H1 (cell line): ENCODE data around the gene C1orf116. TPM values are rescaled to one million over a fixed set of nuclear protein-coding genes. Genes with fewer than 3 reads are reported as not detected.

Experiments used
- CTCF ChIA-PET: fragments of 300-600 bp; sonication (Branson Sonifier 250); formaldehyde crosslinking; loops from one replicate; lab custom pipeline; 2021; ENCODE audit not compliant: partially characterized antibody; lab: Charles Lee
- POLR2A ChIA-PET: fragments of 300-600 bp; sonication (Branson Sonifier 250); formaldehyde crosslinking; loops from one replicate; lab custom pipeline; 2021; ENCODE audit warnings: inconsistent platforms; ENCODE audit not compliant: partially characterized antibody; lab: Charles Lee
- DNase-seq, 2 experiments: peaks; one replicate each; pipeline versions ENCODE4 v3.0.0 to v3.0.0-alpha.2; 2010 to 2022; ENCODE audit warnings: low spot score in 2 of 2, low read depth in 1 of 2, mixed read lengths in 1 of 2
- FAIRE-seq: peaks from 2 replicates; lab custom pipeline; 2011; peaks lifted over from hg19 to GRCh38; lab: Jason Lieb, UNC
- H2AFZ ChIP-seq: 2 replicates; pipeline ENCODE4 v1.8.1; 2012; ENCODE audit warnings: low read length, inconsistent platforms
- H2AK5ac ChIP-seq: 2 replicates; pipeline ENCODE4 v1.6.1; 2013; ENCODE audit warnings: low read depth, low read length
- H2BK120ac ChIP-seq: replicated peaks from 2 replicates; pipeline ENCODE3; 2013; ENCODE audit warnings: low read depth, low read length, inconsistent platforms
- H2BK12ac ChIP-seq: 2 replicates; pipeline ENCODE4 v1.6.1; 2013; ENCODE audit warnings: low read depth, low read length
- H2BK15ac ChIP-seq: 2 replicates; pipeline ENCODE4 v1.6.1; 2013; ENCODE audit warnings: low read length
- H2BK20ac ChIP-seq: 2 replicates; pipeline ENCODE4 v1.6.1; 2013; ENCODE audit warnings: low read length
- H2BK5ac ChIP-seq: 2 replicates; pipeline ENCODE4 v1.6.1; 2013; ENCODE audit warnings: low read depth, low read length
- H3K14ac ChIP-seq: 2 replicates; pipeline ENCODE4 v1.6.1; 2013; ENCODE audit warnings: inconsistent platforms; ENCODE audit not compliant: insufficient read length
- H3K18ac ChIP-seq: 2 replicates; pipeline ENCODE4 v1.6.1; 2013; ENCODE audit warnings: low read length; ENCODE audit errors: extremely low read depth
- H3K23ac ChIP-seq: 2 replicates; pipeline ENCODE4 v1.6.1; 2013; ENCODE audit warnings: inconsistent platforms; ENCODE audit not compliant: insufficient read length
- H3K23me2 ChIP-seq: 2 replicates; pipeline ENCODE4 v1.6.1; 2013; ENCODE audit warnings: low read depth, low read length
- H3K27ac ChIP-seq: 2 replicates; pipeline ENCODE4 v1.6.1; 2011; ENCODE audit warnings: low read depth, low read length, inconsistent platforms
- H3K27me3 ChIP-seq, 4 experiments: replicated peaks in 1 of 4; 1 replicate in 1 of 4; 2 replicates in 3 of 4; pipeline versions ENCODE4 v1.6.1 to v1.8.1; 2011 to 2013; ENCODE audit warnings: low read length in 3 of 4, mild to moderate bottlenecking in 3 of 4, inconsistent platforms in 2 of 4, mixed read lengths in 2 of 4, moderate library complexity in 1 of 4; ENCODE audit not compliant: control insufficient read depth in 3 of 4, insufficient read depth in 3 of 4; ENCODE audit errors: extremely low read depth in 1 of 4
- H3K36me3 ChIP-seq, 4 experiments: 2 replicates each; pipeline versions ENCODE4 v1.6.1 to v1.8.1; 2011 to 2013; ENCODE audit warnings: mild to moderate bottlenecking in 4 of 4, low read length in 3 of 4, moderate library complexity in 2 of 4, control low read depth in 1 of 4, inconsistent platforms in 1 of 4; ENCODE audit not compliant: insufficient read depth in 4 of 4, control insufficient read depth in 2 of 4
- H3K4ac ChIP-seq: replicated peaks from 2 replicates; pipeline ENCODE3; 2013; ENCODE audit warnings: low read length, low read depth, mixed read lengths, inconsistent platforms; ENCODE audit not compliant: insufficient read length
- H3K4me1 ChIP-seq, 4 experiments: replicated peaks in 1 of 4; 1 replicate in 1 of 4; 2 replicates in 3 of 4; pipeline versions ENCODE4 v1.6.1 to v1.8.1; 2011 to 2013; ENCODE audit warnings: low read length in 3 of 4, inconsistent platforms in 2 of 4, mixed read lengths in 1 of 4; ENCODE audit not compliant: insufficient read depth in 4 of 4, control insufficient read depth in 3 of 4
- H3K4me2 ChIP-seq, 2 experiments: 2 replicates each; pipeline versions ENCODE4 v1.6.1 to v1.8.1; 2011 to 2013; ENCODE audit warnings: low read depth in 2 of 2, low read length in 2 of 2, control low read depth in 1 of 2, inconsistent platforms in 1 of 2, mild to moderate bottlenecking in 1 of 2; ENCODE audit not compliant: insufficient read depth in 1 of 2
- H3K4me3 ChIP-seq, 4 experiments: fragments of 200-600, 300-600 bp in 1 of 4; sonication (generic), shearing (Covaris generic), sonication (Bioruptor Twin) in 1 of 4; 2 replicates each; pipeline versions ENCODE4 v1.5.1 to v1.8.1; 2011 to 2016; ENCODE audit warnings: low read length in 4 of 4, low read depth in 3 of 4, control low read depth in 2 of 4, inconsistent platforms in 2 of 4, mild to moderate bottlenecking in 2 of 4, mixed read lengths in 1 of 4, moderate library complexity in 1 of 4; ENCODE audit not compliant: insufficient read depth in 2 of 4; ENCODE audit errors: extremely low read depth in 1 of 4
- H3K56ac ChIP-seq: replicated peaks from 2 replicates; pipeline ENCODE3; 2013; ENCODE audit warnings: low read depth, mild to moderate bottlenecking, mixed read lengths, low read length, inconsistent platforms; ENCODE audit not compliant: insufficient read length
- H3K79me1 ChIP-seq: 2 replicates; pipeline ENCODE4 v1.6.1; 2013; ENCODE audit warnings: low read depth, low read length, control low read depth
- H3K79me2 ChIP-seq, 2 experiments: 2 replicates each; pipeline versions ENCODE4 v1.6.1 to v1.8.1; 2012 to 2013; ENCODE audit warnings: low read length in 2 of 2, mild to moderate bottlenecking in 2 of 2, inconsistent platforms in 1 of 2; ENCODE audit not compliant: insufficient read depth in 2 of 2, control insufficient read depth in 1 of 2
- H3K9ac ChIP-seq, 4 experiments: replicated peaks in 1 of 4; 1 replicate in 1 of 4; 2 replicates in 3 of 4; pipeline versions ENCODE4 v1.6.1 to v1.8.1; 2011 to 2013; ENCODE audit warnings: low read depth in 3 of 4, low read length in 3 of 4, control low read depth in 2 of 4, mild to moderate bottlenecking in 2 of 4, moderate library complexity in 2 of 4, inconsistent platforms in 1 of 4; ENCODE audit errors: extremely low read depth in 1 of 4
- H3K9me3 ChIP-seq, 2 experiments: 2 replicates each; pipeline versions ENCODE4 v1.6.1 to v1.8.1; 2012 to 2013; ENCODE audit warnings: mild to moderate bottlenecking in 2 of 2, moderate library complexity in 2 of 2, control low read depth in 1 of 2, inconsistent platforms in 1 of 2, low read depth in 1 of 2, low read length in 1 of 2, mixed read lengths in 1 of 2; ENCODE audit not compliant: insufficient read depth in 2 of 2
- H4K20me1 ChIP-seq, 2 experiments: replicated peaks in 1 of 2; 2 replicates each; pipeline versions ENCODE3 to v1.8.1; 2011 to 2013; ENCODE audit warnings: inconsistent platforms in 2 of 2, low read length in 2 of 2, mild to moderate bottlenecking in 1 of 2; ENCODE audit not compliant: insufficient read depth in 2 of 2, control insufficient read depth in 1 of 2
- H4K5ac ChIP-seq: 2 replicates; pipeline ENCODE4 v1.6.1; 2013; ENCODE audit warnings: low read length, low read depth, mixed read lengths, inconsistent platforms; ENCODE audit not compliant: insufficient read length
- H4K8ac ChIP-seq: 2 replicates; pipeline ENCODE4 v1.8.0; 2013; ENCODE audit warnings: mild to moderate bottlenecking, moderate library complexity, low read length, inconsistent platforms; ENCODE audit not compliant: insufficient read depth; ENCODE audit errors: extremely low read depth
- H4K91ac ChIP-seq: replicated peaks from 2 replicates; pipeline ENCODE3; 2013; ENCODE audit warnings: low read length, mixed read lengths, inconsistent platforms; ENCODE audit not compliant: insufficient read length
- BACH1 ChIP-seq: IDR thresholded peaks from 2 replicates; pipeline ENCODE4 v1.6.1; 2012; ENCODE audit warnings: low read length, improper control_type of control experiment
- BCL11A ChIP-seq, 2 experiments: IDR thresholded peaks; one replicate each; pipeline ENCODE4 v1.6.1; 2011; ENCODE audit warnings: low read depth in 2 of 2, low read length in 2 of 2, mild to moderate bottlenecking in 2 of 2
- CHD2 ChIP-seq: IDR thresholded peaks from 2 replicates; pipeline ENCODE4 v1.6.1; 2012; ENCODE audit warnings: low read length, improper control_type of control experiment
- EZH2 ChIP-seq: fragments of 200-600 bp; sonication (generic); IDR thresholded peaks from 2 replicates; pipeline ENCODE4 v1.7.1; 2012; ENCODE audit warnings: low read depth, mild to moderate bottlenecking, moderate library complexity, low read length, inconsistent platforms; ENCODE audit not compliant: severe bottlenecking
- JUN ChIP-seq: IDR thresholded peaks from 2 replicates; pipeline ENCODE4 v1.6.1; 2011; ENCODE audit warnings: low read depth, mild to moderate bottlenecking, improper control_type of control experiment, low read length
- KDM5A ChIP-seq: fragments of 200-600 bp; IDR thresholded peaks from 2 replicates; pipeline ENCODE4 v1.7.1; 2012; ENCODE audit warnings: mild to moderate bottlenecking, low read length, inconsistent platforms, mixed read lengths
- POLR2A ChIP-seq, 2 experiments: IDR thresholded peaks; 1 replicate in 1 of 2; 2 replicates in 1 of 2; pipeline ENCODE4 v1.6.1; 2011; ENCODE audit warnings: low read depth in 2 of 2, low read length in 2 of 2, mild to moderate bottlenecking in 2 of 2; ENCODE audit errors: control extremely low read depth in 1 of 2
- TAF7 ChIP-seq: optimal IDR thresholded peaks from 2 replicates; pipeline ENCODE3; 2011; ENCODE audit warnings: low read depth, mild to moderate bottlenecking, inconsistent platforms, low read length, moderate library complexity, borderline replicate concordance
- WGBS, 2 experiments: shearing (Covaris generic) in 1 of 2; methylation state at CpG; one replicate each; pipeline versions ENCODE4 v1.1.6 to v1.1.7; 2013 to 2015; ENCODE audit warnings: low lambda C conversion rate in 2 of 2, mixed read lengths in 2 of 2, inconsistent platforms in 1 of 2, low coverage in 1 of 2, missing lambda C conversion rate in 1 of 2; ENCODE audit not compliant: insufficient replicate concordance in 2 of 2, insufficient coverage in 1 of 2, insufficient read length in 1 of 2; ENCODE audit errors: extremely low coverage in 1 of 2, missing lambda C conversion rate in 1 of 2; 5-methylcytosine and 5-hydroxymethylcytosine counted together
- polyA plus RNA-seq, 7 experiments: library from polyadenylated mRNA; depleted of rRNA in 3 of 7; stranded (reverse) in 5 of 7; unstranded in 2 of 7; fragments of >200 nt in 5 of 7; fragments of 200-250 nt in 2 of 7; gene quantifications; 1 replicate in 5 of 7; 2 replicates in 1 of 7; 4 replicates in 1 of 7; pipeline versions ENCODE4 v1.2.1 to v1.2.3, GENCODE V29; 2011 to 2013; ENCODE audit warnings: missing spikeins in 2 of 7, mixed read lengths in 2 of 7
- total RNA-seq: library from RNA; stranded (reverse); fragmentation: NEBNext Ultra II Directional; extraction: Animal tissue kit (Norgen Biotek cat#: 25700); gene quantifications from 2 replicates; pipeline ENCODE4 v1.2.1, GENCODE V29; 2021
- TF ChIP-seq, protein P1 (sequence below): IDR thresholded peaks from 2 replicates; pipeline ENCODE4 v1.6.1; 2012; ENCODE audit warnings: low read length, inconsistent platforms

Gene C1orf116
- total and polyA plus RNA-seq, 2 of the 8 experiments (the other 6 are each of a cell fraction or from before 2014, with no cell fraction given): 2.2 to 3.9 TPM

DNA sequence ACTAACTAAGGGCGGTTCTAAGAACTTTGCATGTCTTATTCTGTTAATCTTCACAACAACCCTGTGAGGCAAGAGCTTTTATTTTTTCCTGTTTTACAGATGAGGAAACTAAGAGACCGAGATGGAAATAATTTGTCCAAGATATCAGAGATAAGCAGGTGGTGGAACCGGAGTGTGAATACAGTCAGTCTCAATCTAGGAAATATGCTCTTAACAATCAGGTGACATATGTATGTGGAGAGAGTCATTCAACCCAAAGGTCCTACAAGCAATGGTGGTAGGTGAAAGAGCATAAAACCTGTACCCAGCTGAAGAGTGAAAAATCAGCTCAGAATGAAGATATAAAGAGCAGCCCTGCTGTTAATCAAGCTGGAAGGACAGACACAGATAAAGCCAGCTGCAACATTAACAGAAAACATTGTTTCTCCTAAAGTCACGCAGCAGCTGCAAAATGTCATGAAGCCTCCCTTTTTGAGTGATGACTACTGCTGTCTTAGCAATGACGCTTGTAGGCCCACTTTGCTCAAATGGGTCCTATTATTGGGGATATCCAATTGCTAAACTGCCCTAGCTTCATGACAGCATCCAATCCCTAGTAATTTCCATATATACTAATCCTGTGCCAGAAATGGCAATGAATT is 31.8 kb downstream of the C1orf116 start:
- DNase-seq (no peak), FAIRE-seq (no peak)
- Histone ChIP-seq H2BK5ac (no peak overlapping the region), H2BK20ac (no peak overlapping the region), H3K14ac (no peak overlapping the region), H3K79me1 (no peaks in the 10 kb centered on the region), H2BK120ac (no peak overlapping the region), H2BK15ac (no peak overlapping the region), H2AK5ac (no peak overlapping the region), H4K20me1 (peaks cover 0 to 3% of the 10 kb centered on the region in 2 experiments), H3K9me3 (no peaks in the 10 kb centered on the region), H4K91ac (no peak overlapping the region), H4K8ac (no peak overlapping the region), H3K9ac (no peak overlapping the region), H3K23ac (no peak overlapping the region), H2BK12ac (no peak overlapping the region), H2AFZ (no peak overlapping the region), H3K18ac (no peak overlapping the region), H3K79me2 (no peaks in the 10 kb centered on the region), H3K4me1 (0 out of 7 replicates have a peak, but pooled peaks cover 0 to 2% (median 0%) of the 10 kb centered on the region in 4 experiments), H3K27ac (no peak overlapping the region), H3K4me2 (no peak overlapping the region), H4K5ac (no peak overlapping the region), H3K36me3 (no peaks in the 10 kb centered on the region), H3K4me3 (no peak overlapping the region), H3K23me2 (peaks cover 1% of the 10 kb centered on the region; the same call in 1 of the 2 replicates), H3K27me3 (no peaks in the 10 kb centered on the region; a peak in 1 of 7 replicates), H3K4ac (no peak overlapping the region), H3K56ac (no peak overlapping the region)
- 88% methylated on average over 5 of the region's 5 CpGs; no CpG with 5 or more reads in 1 of the 2 experiments for WGBS, 2 experiments
- ChIA-PET CTCF (interaction anchor here (1.0 to 1.1 kb wide), 3 partner anchors 19 to 136 kb away, joined by 3 to 5 read pairs (median 3); partner anchors contain the start of gene IL20), POLR2A (no interaction called here)
- no peak for TF ChIP-seq TAF7
- TF ChIP-seq KDM5A: no peak
- TF ChIP-seq, protein P1, sequence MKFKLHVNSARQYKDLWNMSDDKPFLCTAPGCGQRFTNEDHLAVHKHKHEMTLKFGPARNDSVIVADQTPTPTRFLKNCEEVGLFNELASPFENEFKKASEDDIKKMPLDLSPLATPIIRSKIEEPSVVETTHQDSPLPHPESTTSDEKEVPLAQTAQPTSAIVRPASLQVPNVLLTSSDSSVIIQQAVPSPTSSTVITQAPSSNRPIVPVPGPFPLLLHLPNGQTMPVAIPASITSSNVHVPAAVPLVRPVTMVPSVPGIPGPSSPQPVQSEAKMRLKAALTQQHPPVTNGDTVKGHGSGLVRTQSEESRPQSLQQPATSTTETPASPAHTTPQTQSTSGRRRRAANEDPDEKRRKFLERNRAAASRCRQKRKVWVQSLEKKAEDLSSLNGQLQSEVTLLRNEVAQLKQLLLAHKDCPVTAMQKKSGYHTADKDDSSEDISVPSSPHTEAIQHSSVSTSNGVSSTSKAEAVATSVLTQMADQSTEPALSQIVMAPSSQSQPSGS: no peak
- no peak for TF ChIP-seq BCL11A (IDR thresholded peaks at IDR 0.05; ENCODE audit: low read depth in 2 of 2, low read length in 2 of 2)
- TF ChIP-seq JUN: no peak
- TF ChIP-seq EZH2: no peak
- TF ChIP-seq CHD2: no peak
- no peak for TF ChIP-seq BACH1
- TF ChIP-seq POLR2A (IDR thresholded peaks at IDR 0.05; ENCODE audit: control extremely low read depth in 1 of 2, low read depth in 2 of 2, low read length in 2 of 2): no peak
